Subcutaneous abdominal adipose tissue (tissue), 5 donors: Measurements from ENCODE around the gene ACD.

Experiments
- H3K27ac ChIP-seq: one replicate; pipeline ENCODE4 v1.7.0; 2013; ENCODE audit warnings: low read depth, mild to moderate bottlenecking, inconsistent platforms, low read length, moderate library complexity
- H3K27me3 ChIP-seq, 5 donors: one replicate each; pipeline ENCODE4 v1.7.0; 2013; ENCODE audit warnings: low read length in 5 of 5, inconsistent platforms in 1 of 5; ENCODE audit not compliant: control insufficient read depth in 5 of 5, insufficient read depth in 4 of 5
- H3K36me3 ChIP-seq, 5 donors: one replicate each; pipeline ENCODE4 v1.7.0; 2013; ENCODE audit warnings: low read length in 5 of 5; ENCODE audit not compliant: control insufficient read depth in 5 of 5, insufficient read depth in 5 of 5
- H3K4me1 ChIP-seq, 5 donors: one replicate each; pipeline ENCODE4 v1.7.0; 2013; ENCODE audit warnings: low read length in 5 of 5, mild to moderate bottlenecking in 3 of 5, moderate library complexity in 1 of 5; ENCODE audit not compliant: control insufficient read depth in 5 of 5, insufficient read depth in 5 of 5
- H3K4me3 ChIP-seq, 5 donors: one replicate each; pipeline ENCODE4 v1.7.0; 2013; ENCODE audit warnings: low read length in 5 of 5, low read depth in 1 of 5
- H3K9ac ChIP-seq, 5 donors: one replicate each; pipeline ENCODE4 v1.7.0; 2013; ENCODE audit warnings: low read length in 5 of 5, mild to moderate bottlenecking in 4 of 5, moderate library complexity in 3 of 5
- H3K9me3 ChIP-seq, 5 donors: one replicate each; pipeline ENCODE4 v1.7.0; 2013; ENCODE audit warnings: low read length in 5 of 5; ENCODE audit not compliant: control insufficient read depth in 5 of 5
- donor health status: healthy.
- donor health status: healthy.
- donor health status: healthy.
- donor health status: healthy.
- donor health status: healthy.

The ACD gene

DNA sequence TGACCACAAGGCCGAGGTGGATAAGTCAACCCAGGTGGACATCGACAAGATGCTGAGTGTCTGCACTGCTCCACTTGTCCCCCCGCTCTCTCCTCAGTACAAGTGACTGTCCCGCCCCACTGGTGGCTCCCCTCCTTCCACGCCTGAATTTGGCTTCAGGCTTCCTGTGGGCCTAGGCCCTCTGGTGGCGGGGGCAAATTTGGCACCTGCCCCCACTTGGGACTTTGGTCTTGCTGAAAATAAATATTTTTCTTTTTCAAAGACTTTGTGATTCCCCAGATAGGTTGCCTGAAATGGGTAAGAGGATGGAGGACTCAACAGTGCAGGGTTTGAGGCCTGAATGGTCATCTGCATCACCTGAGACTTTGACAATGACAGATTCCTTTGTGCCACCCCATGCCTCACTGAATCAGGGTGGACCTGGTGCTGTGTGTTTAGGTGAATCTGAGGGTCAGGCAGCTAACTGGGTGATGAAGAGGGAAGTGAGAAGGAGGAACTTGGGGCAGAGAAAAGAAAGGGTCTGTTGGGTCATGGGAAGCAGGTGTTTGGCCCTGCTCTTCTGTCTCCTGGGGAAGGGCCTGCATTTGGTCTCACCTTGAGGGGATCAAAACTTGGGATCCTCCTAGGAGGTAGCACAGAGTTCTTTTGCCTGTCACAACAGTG, 8.6 kb upstream of the ACD start:
- Histone ChIP-seq H3K27ac (no peak overlapping the region), H3K4me1 (peaks cover 13 to 48% (median 39%) of the 10 kb centered on the region in 5 donors), H3K4me3 (no peak overlapping the region), H3K27me3 (no peaks in the 10 kb centered on the region), H3K36me3 (peaks cover 0 to 7% (median 0%) of the 10 kb centered on the region in 5 donors), H3K9ac (no peak overlapping the region), H3K9me3 (no peaks in the 10 kb centered on the region)

GRCh38 chr16:67667817-67668494, 7.9 kb upstream of the ACD start:
- Histone ChIP-seq H3K9ac (peak overlapping the region in 2 of 5 donors; percentile 82 to 90), H3K36me3 (peaks cover 0 to 13% (median 1%) of the 10 kb centered on the region in 5 donors), H3K9me3 (no peaks in the 10 kb centered on the region), H3K27ac (peak overlapping the region; percentile 86), H3K27me3 (no peaks in the 10 kb centered on the region), H3K4me1 (peaks cover 6 to 42% (median 32%) of the 10 kb centered on the region in 5 donors), H3K4me3 (peak overlapping the region in 4 of 5 donors; percentile 76 to 85 (median 78))

DNA sequence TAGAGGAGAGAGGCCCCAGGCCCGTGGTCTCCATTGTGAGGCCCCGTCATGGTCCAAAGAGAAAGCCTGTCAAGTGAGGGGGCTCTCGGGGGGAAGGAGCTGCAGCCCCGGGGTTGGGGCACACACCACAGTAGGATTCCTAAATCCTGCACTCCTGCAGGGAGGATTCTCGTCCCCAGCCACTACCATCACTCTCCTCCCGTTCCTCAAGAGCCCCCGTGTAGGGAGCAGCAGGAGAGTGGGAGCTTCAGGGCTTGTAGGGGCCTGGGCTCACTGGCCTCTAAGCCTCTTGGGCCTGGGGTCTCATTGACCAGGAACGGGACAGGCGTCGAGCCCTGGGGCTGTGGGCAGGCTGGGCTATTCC, 7.4 kb upstream of the ACD start:
- peak overlapping the region; percentile 86 for H3K27ac ChIP-seq
- H3K4me1 ChIP-seq = peaks cover 4 to 36% (median 28%) of the 10 kb centered on the region in 5 donors
- H3K9ac ChIP-seq = peak overlapping the region in 4 of 5 donors; percentile 77 to 90 (median 82)
- no peaks in the 10 kb centered on the region for H3K9me3 ChIP-seq
- H3K4me3 ChIP-seq = peak overlapping the region; percentile 51 to 85 (median 76)
- H3K36me3 ChIP-seq = peaks cover 0 to 18% (median 6%) of the 10 kb centered on the region in 5 donors
- no peaks in the 10 kb centered on the region for H3K27me3 ChIP-seq

DNA sequence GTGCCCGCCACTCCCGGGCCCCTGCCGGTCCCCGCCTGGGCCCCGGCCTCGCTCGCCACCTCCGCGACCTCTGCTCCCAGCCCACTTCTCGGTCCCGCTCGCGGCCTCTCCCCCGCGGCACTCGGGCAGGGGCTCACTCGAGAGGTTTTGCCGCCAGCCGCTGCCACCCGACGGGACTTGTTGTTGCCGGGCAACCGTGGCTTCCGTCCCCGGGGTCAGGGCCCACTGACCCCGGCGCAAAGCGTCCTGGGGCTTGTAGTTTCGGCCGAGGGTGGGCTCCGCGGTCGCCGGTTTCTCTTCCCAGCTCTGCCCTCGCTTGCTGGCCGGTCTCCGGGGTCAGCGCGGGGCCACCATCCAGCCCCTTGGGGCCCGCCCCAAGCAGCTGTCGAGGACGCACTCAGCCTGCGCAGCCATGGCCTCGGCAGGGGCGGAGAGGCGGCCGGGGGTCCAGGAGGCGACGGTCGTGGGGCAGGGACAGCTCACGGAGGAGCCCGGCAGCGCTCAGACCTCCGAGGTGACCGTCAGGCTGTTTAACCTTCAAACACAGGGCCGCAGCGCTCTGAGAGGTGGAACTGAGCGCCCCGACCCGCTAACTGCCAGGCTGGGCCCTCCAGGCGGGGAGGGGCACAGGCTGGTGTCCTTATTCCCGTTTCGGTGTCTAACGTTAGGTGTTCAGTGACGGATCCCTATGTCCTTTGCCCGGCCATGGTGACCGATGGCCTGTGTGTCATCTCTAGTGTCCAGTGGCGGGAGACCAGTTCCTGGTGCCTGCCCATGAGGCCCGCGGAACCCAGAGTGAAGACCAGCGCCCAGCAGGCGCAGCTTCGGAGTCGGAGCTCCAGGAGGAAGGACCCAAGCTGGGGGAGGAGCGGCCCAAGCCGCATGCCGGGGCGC, 6.7 kb upstream of the ACD start, which contains the start of the genes C16orf86 and ENKD1:
C16orf86 (plus strand) TSS at position 256 of the 894 bp plus-strand sequence; CDS start at position 413, 157 bp downstream.
ENKD1 (minus strand) TSS at position 192 of the 894 bp plus-strand sequence. CDS start 308 bp downstream, outside the sequence.
- Histone ChIP-seq H3K9ac (peak within 1 kb of the TSS; percentile 56 to 90 (median 81)), H3K4me3 (peak within 1 kb of the TSS; percentile 54 to 85 (median 76)), H3K27me3 (no peaks in the 10 kb centered on the region), H3K4me1 (peaks cover 4 to 34% (median 27%) of the 10 kb centered on the region in 5 donors), H3K36me3 (peaks cover 0 to 19% (median 6%) of the 10 kb centered on the region in 5 donors), H3K9me3 (no peaks in the 10 kb centered on the region), H3K27ac (peak within 1 kb of the TSS; percentile 86)

DNA sequence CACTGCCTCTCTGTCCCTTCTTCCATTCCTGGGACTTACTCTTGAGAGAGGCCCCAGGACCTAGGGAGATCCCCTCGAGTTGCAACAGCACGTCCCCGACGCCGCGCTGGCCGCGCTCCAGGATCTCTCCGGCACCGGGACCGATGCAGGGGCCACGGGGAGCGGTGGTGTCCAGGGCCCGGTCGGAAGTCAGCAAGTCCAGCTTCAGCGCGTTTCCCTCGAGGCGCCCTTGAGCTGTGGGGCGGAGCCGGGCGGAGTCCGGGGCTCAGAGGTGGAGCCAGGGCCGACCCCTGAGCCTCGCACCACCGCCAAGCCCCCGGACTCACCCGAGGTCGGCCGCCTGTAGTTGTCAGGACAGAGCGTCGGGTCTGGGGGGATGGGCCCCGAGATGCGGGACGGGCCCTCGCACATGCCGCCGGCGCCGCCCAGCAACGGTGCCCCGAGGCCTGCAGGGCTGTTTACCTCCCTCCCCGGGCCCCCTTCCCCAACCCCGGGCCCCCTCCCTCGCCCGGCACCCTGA, 6.0 kb upstream of the ACD start:
- Histone ChIP-seq H3K4me1 (peaks cover 4 to 40% (median 31%) of the 10 kb centered on the region in 5 donors), H3K4me3 (peak overlapping the region; percentile 45 to 85 (median 76)), H3K36me3 (peaks cover 0 to 19% (median 6%) of the 10 kb centered on the region in 5 donors), H3K27me3 (no peaks in the 10 kb centered on the region), H3K9ac (peak overlapping the region; percentile 8 to 81 (median 51)), H3K9me3 (no peaks in the 10 kb centered on the region), H3K27ac (peak overlapping the region; percentile 86)

DNA sequence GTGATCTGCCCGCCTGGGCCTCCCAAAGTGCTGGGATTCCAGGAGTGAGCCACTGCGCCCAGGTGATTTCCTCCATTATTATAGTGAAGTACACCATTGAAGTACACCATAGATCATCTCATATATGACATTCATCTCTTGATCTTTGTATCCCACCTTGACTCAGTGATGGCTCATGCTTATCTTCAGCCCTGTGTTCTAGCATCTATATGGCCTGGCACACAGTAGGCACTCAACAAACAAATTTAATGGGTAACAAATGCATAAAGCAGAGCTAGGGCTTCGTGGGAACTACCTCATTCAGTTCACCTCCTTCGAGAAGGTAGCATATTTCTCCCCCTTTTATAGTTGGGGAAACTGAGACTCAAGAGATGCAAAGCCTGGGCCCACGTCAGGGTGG, 5.5 kb upstream of the ACD start:
- peak overlapping the region in 4 of 5 donors; percentile 8 to 77 (median 44) for H3K9ac ChIP-seq
- no peaks in the 10 kb centered on the region for H3K27me3 ChIP-seq
- H3K4me1 ChIP-seq = peaks cover 4 to 44% (median 33%) of the 10 kb centered on the region in 5 donors
- H3K4me3 ChIP-seq = peak overlapping the region; percentile 45 to 85 (median 76)
- peak overlapping the region; percentile 86 for H3K27ac ChIP-seq
- no peaks in the 10 kb centered on the region for H3K9me3 ChIP-seq
- peaks cover 0 to 19% (median 6%) of the 10 kb centered on the region in 5 donors for H3K36me3 ChIP-seq

DNA sequence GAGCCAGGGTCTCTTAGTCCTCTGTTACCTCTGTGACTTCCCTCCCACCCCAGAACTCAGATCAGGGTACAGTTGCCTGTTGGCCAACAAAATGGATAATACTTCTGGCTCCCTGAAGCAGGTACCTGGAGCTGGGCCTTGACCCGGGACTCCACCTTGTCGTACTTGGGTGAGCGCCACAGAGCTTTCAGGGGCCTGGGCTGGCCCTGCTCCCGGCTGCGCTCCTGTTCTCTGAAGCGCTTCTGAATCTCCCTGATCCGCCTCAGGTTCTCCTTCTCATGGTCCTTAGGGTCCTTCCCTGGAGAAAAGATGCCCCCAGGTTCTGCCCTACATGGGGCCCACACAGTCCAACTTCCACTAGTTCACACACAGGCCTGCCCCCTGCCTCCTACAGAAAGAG, 4.8 kb upstream of the ACD start:
- peaks cover 4 to 50% (median 38%) of the 10 kb centered on the region in 5 donors for H3K4me1 ChIP-seq
- H3K9ac ChIP-seq = no peak overlapping the region
- H3K27ac ChIP-seq = no peak overlapping the region
- H3K27me3 ChIP-seq = no peaks in the 10 kb centered on the region
- no peaks in the 10 kb centered on the region for H3K9me3 ChIP-seq
- no peak overlapping the region for H3K4me3 ChIP-seq
- peaks cover 0 to 19% (median 6%) of the 10 kb centered on the region in 5 donors for H3K36me3 ChIP-seq

GRCh38 chr16:67664258-67664657, 4.2 kb upstream of the ACD start:
- Histone ChIP-seq H3K27ac (no peak overlapping the region), H3K4me3 (no peak overlapping the region), H3K27me3 (no peaks in the 10 kb centered on the region), H3K36me3 (peaks cover 0 to 19% (median 6%) of the 10 kb centered on the region in 5 donors), H3K9ac (no peak overlapping the region), H3K4me1 (peaks cover 4 to 56% (median 44%) of the 10 kb centered on the region in 5 donors), H3K9me3 (no peaks in the 10 kb centered on the region)

- no peaks in the 10 kb centered on the region for H3K9me3 ChIP-seq
- peaks cover 0 to 20% (median 7%) of the 10 kb centered on the region in 5 donors for H3K36me3 ChIP-seq
- no peak overlapping the region for H3K9ac ChIP-seq
- H3K4me3 ChIP-seq = no peak overlapping the region
- H3K27me3 ChIP-seq = no peaks in the 10 kb centered on the region
- no peak overlapping the region for H3K27ac ChIP-seq
- peaks cover 4 to 56% (median 46%) of the 10 kb centered on the region in 5 donors for H3K4me1 ChIP-seq
These were observed 3.8 kb upstream of the ACD start for GRCh38 chr16:67663877-67664222.
